Choroid plexus epithelial cell (primary cell): ENCODE data around the gene TMEM97.

Experiments used
- DNase-seq: peaks from one replicate; pipeline ENCODE4 v3.0.0-alpha.2; 2010; ENCODE audit warnings: low read depth
- H3K4me3 ChIP-seq: 2 replicates; pipeline ENCODE4 v1.5.1; 2011; ENCODE audit warnings: low read depth, mild to moderate bottlenecking, control low read depth, low read length, moderate library complexity
- CTCF ChIP-seq: conservative IDR thresholded peaks from 2 replicates; pipeline ENCODE4 v1.5.1; 2011; ENCODE audit warnings: low read depth, mild to moderate bottlenecking, control low read depth, inconsistent platforms, low read length, moderate library complexity

TMEM97 gene

GRCh38 chr17:28325211-28325610 is 6.2 kb downstream of the TMEM97 start:
- H3K4me3 ChIP-seq = no peak overlapping the region
- no peak for DNase-seq
- no peak for TF ChIP-seq CTCF

DNA sequence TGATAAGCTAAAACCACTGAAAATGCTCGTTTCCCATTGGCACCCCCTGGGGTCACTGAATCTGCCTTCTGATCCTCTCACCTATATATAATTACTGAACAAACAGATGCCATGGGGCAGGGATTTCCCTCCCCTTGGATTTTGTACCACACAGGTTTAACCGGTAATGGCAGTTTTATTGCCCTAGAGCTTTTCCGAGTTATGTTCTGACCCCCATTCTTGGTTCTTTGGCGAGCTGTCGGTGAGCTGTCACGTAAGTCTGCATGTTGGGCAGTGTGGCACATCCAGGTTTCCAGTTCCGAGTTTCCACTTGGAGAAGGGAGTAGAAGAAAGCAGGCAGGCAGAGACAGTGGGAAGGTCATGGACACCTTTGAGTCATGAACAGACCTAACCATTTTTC is 7.1 kb downstream of the TMEM97 start:
- no peak overlapping the region for H3K4me3 ChIP-seq
- no peak for DNase-seq
- TF ChIP-seq CTCF = no peak

- no peak for TF ChIP-seq CTCF
- peak; percentile 21 for DNase-seq
- no peak overlapping the region for H3K4me3 ChIP-seq
Observed at GRCh38 chr17:28327031-28327607, 8.1 kb downstream of the TMEM97 start.

GRCh38 chr17:28327709-28328108 is 8.7 kb downstream of the TMEM97 start:
- peak; percentile 51 for TF ChIP-seq CTCF
- no peak overlapping the region for H3K4me3 ChIP-seq
- DNase-seq = peak; percentile 74

GRCh38 chr17:28328325-28328724 is 9.3 kb downstream of the TMEM97 start:
- peak; percentile 87 for DNase-seq
- H3K4me3 ChIP-seq = no peak overlapping the region
- TF ChIP-seq CTCF = no peak

- TF ChIP-seq CTCF = no peak
Observed at GRCh38 chr17:28330671-28331070, 11.7 kb downstream of the TMEM97 start.

DNA sequence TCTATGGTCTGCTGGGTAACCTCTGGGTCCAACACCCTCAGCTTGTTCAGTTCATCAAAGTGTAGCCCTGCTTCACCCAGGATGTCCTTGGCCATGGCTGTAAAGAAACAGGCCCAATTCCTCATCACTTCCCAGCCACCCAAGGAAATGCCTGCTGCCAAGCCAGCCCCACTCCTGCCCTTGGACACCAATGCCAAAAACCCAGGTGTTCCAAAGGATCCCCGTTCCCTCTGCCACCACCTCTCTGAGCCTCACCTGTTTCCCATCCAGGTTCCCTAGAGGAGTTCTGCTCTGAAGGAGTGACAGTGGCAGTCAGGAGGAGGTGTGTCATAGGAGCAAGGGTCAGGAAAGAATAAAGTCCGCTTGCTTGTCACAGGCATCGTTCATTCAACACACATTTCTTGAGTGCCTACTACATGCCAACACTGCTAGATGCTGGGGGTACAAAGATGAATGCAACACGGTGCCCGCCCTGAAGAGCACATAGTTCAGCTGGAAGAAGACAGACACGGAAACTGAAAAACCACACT is 13.0 kb downstream of the TMEM97 start:
- TF ChIP-seq CTCF = no peak

More at GRCh38 chr17:28330671-28331070, 11.7 kb downstream of the TMEM97 start:
- DNase-seq = no peak
- H3K4me3 ChIP-seq = no peak overlapping the region

More for the DNA sequence above, 13.0 kb downstream of the TMEM97 start:
- no peak overlapping the region for H3K4me3 ChIP-seq
- no peak for DNase-seq
